Measurements from ENCODE around the gene SMIM8. TPM values are rescaled to one million over a fixed set of nuclear protein-coding genes. Genes with fewer than 3 reads are reported as not detected.

Gene SMIM8
- total and polyA plus RNA-seq, 12 donors: 6.1 to 13.8 (median 10.5) TPM

GRCh38 chr6:87366899-87367298, 44.5 kb downstream of the SMIM8 start:
- Histone ChIP-seq H3K36me3 (peaks cover 0 to 1% (median 0%) of the 10 kb centered on the region in 9 donors), H3K4me1 (no peaks in the 10 kb centered on the region), H3K9me3 (peaks cover 0 to 16% (median 0%) of the 10 kb centered on the region in 11 donors), H3K4me3 (no peak overlapping the region), H3K27ac (no peak overlapping the region), H3K27me3 (no peaks in the 10 kb centered on the region)
- ATAC-seq (no peak), DNase-seq (no peak)
- 87 to 91% methylated on average over 3 of the region's 3 CpGs for WGBS, 2 donors
- TF ChIP-seq CTCF (IDR thresholded peaks at IDR 0.05): no peak
- intact Hi-C loops (cut with DNase I): no loop called here

DNA sequence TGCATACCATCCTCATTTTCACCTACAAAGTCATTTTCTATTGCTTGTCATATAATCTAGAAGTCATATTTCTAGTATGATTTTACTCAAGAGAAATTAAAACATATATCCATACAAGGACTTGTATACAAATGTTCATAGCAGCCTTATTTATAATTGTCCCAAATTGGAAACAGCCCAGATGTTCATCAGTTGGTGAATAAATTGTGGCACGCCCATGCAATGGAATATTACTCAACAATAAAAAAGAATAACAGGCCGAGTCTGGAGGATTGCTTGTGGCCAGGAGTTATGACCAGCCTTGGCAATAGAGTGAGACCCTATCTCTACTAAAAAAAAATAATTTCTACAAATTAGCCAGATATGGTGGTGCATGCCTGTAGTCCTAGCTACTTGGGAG, 51.0 kb downstream of the SMIM8 start:
- H3K27me3 ChIP-seq: no peaks in the 10 kb centered on the region
- intact Hi-C loops (cut with DNase I): no loop called here
- no peak overlapping the region for H3K27ac ChIP-seq
- WGBS, 2 donors: 98 to 100% methylated on average over 2 of the region's 2 CpGs
- H3K36me3 ChIP-seq: peaks cover 0 to 11% (median 0%) of the 10 kb centered on the region in 9 donors
- H3K4me3 ChIP-seq: no peak overlapping the region
- peaks cover 0 to 16% (median 0%) of the 10 kb centered on the region in 11 donors for H3K9me3 ChIP-seq
- no peak for DNase-seq
- H3K4me1 ChIP-seq: no peaks in the 10 kb centered on the region
- TF ChIP-seq CTCF (IDR thresholded peaks at IDR 0.05): no peak
- ATAC-seq: no peak

DNA sequence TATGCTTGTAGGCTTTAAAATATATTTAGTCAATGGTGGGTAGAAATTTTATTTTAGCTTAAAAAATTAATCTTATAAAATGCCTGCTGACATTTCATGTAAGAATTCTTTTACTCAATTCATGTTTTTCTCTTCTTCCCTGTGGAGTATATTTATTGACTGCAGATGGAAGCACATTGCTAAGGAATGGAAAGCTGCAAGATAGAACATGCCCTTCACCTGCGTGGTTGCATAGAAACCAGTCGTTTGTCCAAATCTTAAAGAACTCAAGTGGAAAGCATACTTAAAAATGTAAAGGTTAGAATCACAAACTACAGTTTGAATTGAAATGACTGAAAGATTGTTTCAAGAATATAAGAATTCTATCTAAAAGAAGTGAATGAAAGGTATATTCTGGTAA, 52.9 kb downstream of the SMIM8 start:
- H3K27ac ChIP-seq: no peak overlapping the region
- TF ChIP-seq CTCF (IDR thresholded peaks at IDR 0.05): no peak
- peaks cover 0 to 11% (median 0%) of the 10 kb centered on the region in 9 donors for H3K36me3 ChIP-seq
- ATAC-seq (no peak), DNase-seq (no peak)
- intact Hi-C loops (cut with DNase I): no loop called here
- WGBS, 2 donors: 97 to 100% methylated on average over 2 of the region's 2 CpGs
- no peak overlapping the region for H3K4me3 ChIP-seq
- peaks cover 0 to 11% (median 0%) of the 10 kb centered on the region in 11 donors for H3K9me3 ChIP-seq
- no peaks in the 10 kb centered on the region for H3K27me3 ChIP-seq
- peaks cover 0 to 5% (median 0%) of the 10 kb centered on the region in 9 donors for H3K4me1 ChIP-seq

DNA sequence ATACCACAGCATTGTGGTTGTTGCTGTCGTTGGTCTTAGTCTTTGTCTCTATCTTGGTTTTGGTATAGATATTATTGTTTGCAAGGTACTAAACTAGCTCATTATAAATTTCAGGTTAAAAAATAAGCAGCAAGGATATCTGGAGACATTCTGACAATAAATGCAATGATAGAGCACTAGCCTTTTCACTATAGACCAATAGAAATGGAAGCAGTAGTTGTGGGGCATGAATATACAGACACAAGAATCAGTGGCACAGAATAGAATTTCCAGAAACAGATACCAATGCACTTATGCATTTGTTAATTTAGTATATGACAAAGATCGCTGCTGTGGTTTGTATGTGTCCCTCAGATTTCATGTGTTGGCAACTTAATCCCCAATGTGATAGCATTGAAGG, 54.3 kb downstream of the SMIM8 start:
- TF ChIP-seq CTCF (IDR thresholded peaks at IDR 0.05): no peak
- H3K36me3 ChIP-seq: peaks cover 0 to 11% (median 0%) of the 10 kb centered on the region in 9 donors
- DNase-seq: no peak
- no peak for ATAC-seq
- no peak overlapping the region for H3K4me3 ChIP-seq
- H3K27me3 ChIP-seq: no peaks in the 10 kb centered on the region
- H3K4me1 ChIP-seq: peaks cover 0 to 5% (median 0%) of the 10 kb centered on the region in 9 donors
- no peak overlapping the region for H3K27ac ChIP-seq
- H3K9me3 ChIP-seq: peaks cover 0 to 11% (median 0%) of the 10 kb centered on the region in 11 donors
- 94 to 96% methylated on average over 2 of the region's 2 CpGs for WGBS, 2 donors
- intact Hi-C loops (cut with DNase I): no loop called here

Measured in heart right ventricle (tissue), 16 donors.